Measurements from ENCODE around the gene CALCOCO1. TPM values are rescaled to one million over a fixed set of nuclear protein-coding genes. Genes with fewer than 3 reads are reported as not detected.

Gene CALCOCO1
- total and polyA plus RNA-seq, 10 of the 15 experiments (the other 5 are each of a cell fraction or from before 2014, with no cell fraction given) = 2.8 to 55.9 (median 13.7) TPM

- Histone ChIP-seq H3K79me2 (ENCODE audit: control insufficient read depth, insufficient read depth, low read length) (no peaks in the 10 kb centered on the region), H4K20me1 (ENCODE audit: control insufficient read depth, insufficient read depth) (no peaks in the 10 kb centered on the region), H3K9ac (ENCODE audit: control insufficient read depth, insufficient read depth, low read length) (no peak overlapping the region), H3K4me2 (ENCODE audit: control insufficient read depth, insufficient read depth) (peak overlapping the region; percentile 74), H3K27ac (ENCODE audit: control insufficient read depth, insufficient read depth) (no peak overlapping the region), H3K4me1 (ENCODE audit: control insufficient read depth, insufficient read depth, low read length) (peaks cover 5% of the 10 kb centered on the region; the same call in 1 of the 2 replicates), H3K4me3 (0 out of 2 replicates have a peak overlapping the region, but pooled peaks have one; percentile 1), H3K36me3 (ENCODE audit: control insufficient read depth in 2 of 2, insufficient read depth in 2 of 2, low read length in 1 of 2) (no peaks in the 10 kb centered on the region), H3K27me3 (replicated peaks in 1 of 2; ENCODE audit: control insufficient read depth in 2 of 2, insufficient read depth in 2 of 2, low read length in 1 of 2) (peaks cover 16 to 43% of the 10 kb centered on the region in 2 experiments), H3K9me3 (replicated peaks; ENCODE audit: control insufficient read depth, insufficient read depth, low read length) (no peaks in the 10 kb centered on the region; the same call in 2 of the 3 replicates), H2AFZ (ENCODE audit: control insufficient read depth, low read depth, low read length) (peak overlapping the region; percentile 29; the same call in 1 of the 2 replicates)
- peak; percentile 80 for FAIRE-seq
- TF ChIP-seq WRNIP1 (IDR thresholded peaks at IDR 0.05; ENCODE audit: borderline replicate concordance, low read depth, low read length) (no peak), RFX5 (IDR thresholded peaks at IDR 0.05; ENCODE audit: low read depth, low read length) (peak; percentile 95), YBX1 (IDR thresholded peaks at IDR 0.05) (no peak), PBX3 (IDR thresholded peaks at IDR 0.05; ENCODE audit: insufficient replicate concordance, low read depth, low read length) (peak; percentile 76), ZSCAN29 (IDR thresholded peaks at IDR 0.05) (no peak), POLR2AphosphoS5 (IDR thresholded peaks at IDR 0.05; ENCODE audit: low read length) (no peak), ZNF384 (IDR thresholded peaks at IDR 0.05; ENCODE audit: borderline replicate concordance, low read depth, low read length) (no peak), MTA2 (IDR thresholded peaks at IDR 0.05; ENCODE audit: low read depth) (no peak), ZBED1 (IDR thresholded peaks at IDR 0.05; ENCODE audit: borderline replicate concordance) (no peak), FOXM1 (IDR thresholded peaks at IDR 0.05; ENCODE audit: low read depth, low read length) (no peak), TCF12 (IDR thresholded peaks at IDR 0.05; ENCODE audit: low read depth, low read length) (no peak), TCF3 (IDR thresholded peaks at IDR 0.05; ENCODE audit: borderline replicate concordance, insufficient read depth, low read depth, low read length) (no peak), IKZF1 (conservative IDR thresholded peaks at IDR 0.05) (peak; percentile 21; the same call in 1 of the 2 replicates), ATF7 (IDR thresholded peaks at IDR 0.05; ENCODE audit: low read depth) (no peak), EP300 (IDR thresholded peaks at IDR 0.05; ENCODE audit: borderline replicate concordance in 1 of 2, control insufficient read depth in 1 of 2, low read depth in 2 of 2, low read length in 2 of 2) (no peak), ATF3 (IDR thresholded peaks at IDR 0.05; ENCODE audit: borderline replicate concordance, extremely low read depth, low read depth, low read length) (no peak), TARDBP (IDR thresholded peaks at IDR 0.05; ENCODE audit: borderline replicate concordance) (no peak), PKNOX1 (IDR thresholded peaks at IDR 0.05) (peak; percentile 90), NFYB (IDR thresholded peaks at IDR 0.05; ENCODE audit: insufficient read depth, low read depth, low read length) (peak; percentile 55; the same call in 1 of the 2 replicates), ZNF622 (IDR thresholded peaks at IDR 0.05) (no peak)
- TF ChIP-seq, protein P1, sequence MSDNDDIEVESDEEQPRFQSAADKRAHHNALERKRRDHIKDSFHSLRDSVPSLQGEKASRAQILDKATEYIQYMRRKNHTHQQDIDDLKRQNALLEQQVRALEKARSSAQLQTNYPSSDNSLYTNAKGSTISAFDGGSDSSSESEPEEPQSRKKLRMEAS (IDR thresholded peaks at IDR 0.05; ENCODE audit: low read depth, low read length) = no peak
- ChIA-PET RAD21 (ENCODE audit: unreplicated experiment) (interaction anchor here (0.6 kb wide), 1 partner anchor 153 kb away, joined by 3 read pairs; no protein-coding TSS in a partner anchor), CTCF (interaction anchor here (1.1 to 7.9 kb wide), 2 partner anchors 47 to 61 kb away, joined by 4 to 459 read pairs; no protein-coding TSS in a partner anchor), SMC1A (ENCODE audit: uncharacterized antibody, unreplicated experiment) (interaction anchor here (5.9 kb wide), 1 partner anchor 49 kb away, joined by 96 read pairs; no protein-coding TSS in a partner anchor), POLR2A (no interaction called here)
- no TSS peak for BruUV-seq (replicated peaks)
- DNase-seq (ENCODE audit: low read depth, low spot score) = peak; percentile 25
- ATAC-seq = peak; percentile 84
- intact Hi-C loops (cut with micrococcal nuclease; ENCODE audit: unreplicated experiment) = no loop called here
- in situ Hi-C loops (cut with MboI) = no loop called here
- WGBS (ENCODE audit: insufficient coverage, insufficient replicate concordance, low lambda C conversion rate, missing lambda C conversion rate) = 0% methylated on average over 11 of the region's 11 CpGs
Observed at GRCh38 chr12:53696285-53696654, 31.0 kb downstream of the CALCOCO1 start.

Measured in GM12878 (cell line).